OCI-LY3 (cell line): Measurements from ENCODE around the gene ARL6IP4.

Source experiments
- H2AFZ ChIP-seq: fragments of 200-600, 300-600 bp; shearing (Covaris generic); 2 replicates; pipeline ENCODE4 v1.6.0; 2014; ENCODE audit warnings: antibody characterized with exemption, low read depth, low read length
- H3K27ac ChIP-seq: fragments of 200-600, 300-600 bp; sonication (generic); 2 replicates; pipeline ENCODE4 v1.5.1; 2014; ENCODE audit warnings: mild to moderate bottlenecking, low read length, moderate library complexity, mixed read lengths
- H3K27me3 ChIP-seq: fragments of 200-600, 300-600 bp; sonication (generic); 2 replicates; pipeline ENCODE4 v1.6.1; 2014; ENCODE audit warnings: low read depth, low read length, mixed read lengths
- H3K36me3 ChIP-seq: fragments of 200-600, 300-600 bp; sonication (generic); replicated peaks from 2 replicates; pipeline ENCODE3; 2014; ENCODE audit warnings: low read depth, low read length, mixed read lengths
- H3K4me1 ChIP-seq: fragments of 300-600, 200-600 bp; sonication (generic); 2 replicates; pipeline ENCODE4 v1.6.1; 2014; ENCODE audit warnings: low read length, mixed read lengths
- H3K4me2 ChIP-seq: fragments of 200-600, 300-600 bp; sonication (generic); 2 replicates; pipeline ENCODE4 v1.6.1; 2014; ENCODE audit warnings: low read length, mixed read lengths
- H3K4me3 ChIP-seq: fragments of 300-600, 200-600 bp; sonication (generic); 2 replicates; pipeline ENCODE4 v1.5.1; 2014; ENCODE audit warnings: antibody characterized with exemption, mild to moderate bottlenecking, low read length, moderate library complexity
- H3K79me2 ChIP-seq: fragments of 300-600, 200-600 bp; shearing (Covaris generic); 2 replicates; pipeline ENCODE4 v1.6.1; 2014; ENCODE audit warnings: mild to moderate bottlenecking, low read length, mixed read lengths
- H3K9ac ChIP-seq: fragments of 300-600, 200-600 bp; shearing (Covaris generic); 2 replicates; pipeline ENCODE4 v1.6.0; 2014; ENCODE audit warnings: mild to moderate bottlenecking, low read length, moderate library complexity
- H3K9me3 ChIP-seq: fragments of 200-600, 300-600 bp; shearing (Covaris generic); 2 replicates; pipeline ENCODE4 v1.6.1; 2014; ENCODE audit warnings: low read length, mixed read lengths; ENCODE audit not compliant: insufficient read depth
- H4K20me1 ChIP-seq: fragments of 200-600, 300-600 bp; sonication (generic); 2 replicates; pipeline ENCODE4 v1.6.1; 2016; ENCODE audit warnings: low read length, mixed read lengths; ENCODE audit not compliant: insufficient read depth
- CTCF ChIP-seq: fragments of 200-600, 300-600 bp; sonication (generic); IDR thresholded peaks from 2 replicates; pipeline ENCODE4 v1.5.1; 2014; ENCODE audit warnings: antibody characterized with exemption, low read length, low read depth
- EZH2phosphoT487 ChIP-seq: fragments of 200-600 bp; shearing (Covaris generic); IDR thresholded peaks from 2 replicates; pipeline ENCODE4 v1.6.1; 2018; ENCODE audit warnings: antibody characterized with exemption, mixed run types, low read depth

Gene ARL6IP4

DNA sequence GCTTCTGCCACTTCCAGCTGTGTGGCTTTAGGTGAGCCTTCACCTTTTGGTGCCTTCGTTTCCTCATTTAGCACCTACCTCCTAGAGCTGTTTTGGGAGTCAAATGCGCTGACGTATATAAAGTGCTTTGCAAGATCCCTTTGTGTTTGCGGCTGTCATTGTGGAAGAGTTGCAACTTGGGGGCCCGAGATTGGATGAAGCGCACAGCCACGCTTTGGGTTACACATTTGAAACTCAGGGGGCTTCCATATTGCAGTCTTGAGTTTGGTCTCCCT lies 636 bp upstream of the ARL6IP4 start:
- peak overlapping the region; percentile 53 for H3K27ac ChIP-seq
- peak overlapping the region; percentile 86 for H3K4me2 ChIP-seq
- no peak for TF ChIP-seq EZH2phosphoT487
- no peak for TF ChIP-seq CTCF
- peaks cover 21% of the 10 kb centered on the region for H4K20me1 ChIP-seq
- peak overlapping the region; percentile 83 for H2AFZ ChIP-seq
- peak overlapping the region; percentile 96 for H3K4me3 ChIP-seq
- H3K4me1 ChIP-seq, result peaks cover 25% of the 10 kb centered on the region
- no peaks in the 10 kb centered on the region for H3K9me3 ChIP-seq
- H3K79me2 ChIP-seq, result peaks cover 40% of the 10 kb centered on the region
- H3K27me3 ChIP-seq, result no peaks in the 10 kb centered on the region
- peak overlapping the region; percentile 89 for H3K9ac ChIP-seq
- peaks cover 15% of the 10 kb centered on the region for H3K36me3 ChIP-seq

GRCh38 chr12:122981036-122981471 lies 573 bp downstream of the ARL6IP4 start:
- Histone ChIP-seq H3K79me2 (peaks cover 30% of the 10 kb centered on the region), H3K9ac (peak overlapping the region; percentile 89), H3K9me3 (no peaks in the 10 kb centered on the region), H3K27me3 (no peaks in the 10 kb centered on the region), H3K27ac (peak overlapping the region; percentile 53), H3K4me1 (peaks cover 21% of the 10 kb centered on the region), H2AFZ (peak overlapping the region; percentile 11; the same call in 1 of the 2 replicates), H4K20me1 (peaks cover 21% of the 10 kb centered on the region), H3K36me3 (peaks cover 15% of the 10 kb centered on the region), H3K4me2 (peak overlapping the region; percentile 94), H3K4me3 (peak overlapping the region; percentile 96)
- TF ChIP-seq EZH2phosphoT487 (no peak), CTCF (peak; percentile 18; the same call in 1 of the 2 replicates)

DNA sequence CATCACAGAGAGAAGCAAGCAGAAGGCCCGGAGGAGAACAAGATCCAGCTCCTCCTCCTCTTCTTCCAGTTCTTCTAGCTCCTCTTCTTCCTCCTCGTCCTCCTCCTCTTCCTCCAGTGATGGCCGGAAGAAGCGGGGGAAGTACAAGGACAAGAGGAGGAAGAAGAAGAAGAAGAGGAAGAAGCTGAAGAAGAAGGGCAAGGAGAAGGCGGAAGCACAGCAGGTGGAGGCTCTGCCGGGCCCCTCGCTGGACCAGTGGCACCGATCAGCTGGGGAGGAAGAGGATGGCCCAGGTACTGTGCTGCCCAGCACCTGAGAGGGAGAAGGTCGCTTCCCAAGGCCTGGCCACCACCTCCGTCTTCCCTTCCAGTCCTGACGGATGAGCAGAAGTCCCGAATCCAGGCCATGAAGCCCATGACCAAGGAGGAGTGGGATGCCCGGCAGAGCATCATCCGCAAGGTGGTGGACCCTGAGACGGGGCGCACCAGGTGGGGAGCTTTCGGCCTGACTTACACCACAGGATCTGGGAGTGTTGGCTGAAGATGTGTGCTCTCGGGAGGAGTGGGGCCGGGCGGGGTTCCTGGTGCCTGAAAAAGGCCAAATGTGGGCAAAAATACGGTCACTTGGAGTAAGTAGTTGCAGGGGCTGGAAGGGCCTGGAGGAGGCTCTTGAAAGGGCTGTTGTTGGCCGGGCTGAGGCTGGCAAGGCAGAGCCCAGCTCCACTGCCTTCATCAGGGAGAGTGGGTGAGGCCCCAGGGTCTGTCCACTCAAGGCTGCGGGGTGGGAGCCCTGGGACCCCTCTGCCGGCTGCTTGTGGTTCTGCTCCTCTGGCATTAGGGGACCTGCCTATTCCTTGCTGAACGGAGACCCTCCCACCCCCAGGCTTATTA lies 1.4 kb downstream of the ARL6IP4 start:
- Histone ChIP-seq H3K4me1 (peaks cover 18% of the 10 kb centered on the region), H3K9ac (peak overlapping the region; percentile 89), H3K79me2 (peaks cover 26% of the 10 kb centered on the region), H3K27ac (no peak overlapping the region; the same call in 1 of the 2 replicates), H3K36me3 (peaks cover 15% of the 10 kb centered on the region), H4K20me1 (peaks cover 21% of the 10 kb centered on the region), H2AFZ (no peak overlapping the region), H3K4me2 (peak overlapping the region; percentile 94), H3K4me3 (peak overlapping the region; percentile 96), H3K27me3 (no peaks in the 10 kb centered on the region), H3K9me3 (no peaks in the 10 kb centered on the region)
- TF ChIP-seq CTCF, result no peak
- TF ChIP-seq EZH2phosphoT487, result no peak

DNA sequence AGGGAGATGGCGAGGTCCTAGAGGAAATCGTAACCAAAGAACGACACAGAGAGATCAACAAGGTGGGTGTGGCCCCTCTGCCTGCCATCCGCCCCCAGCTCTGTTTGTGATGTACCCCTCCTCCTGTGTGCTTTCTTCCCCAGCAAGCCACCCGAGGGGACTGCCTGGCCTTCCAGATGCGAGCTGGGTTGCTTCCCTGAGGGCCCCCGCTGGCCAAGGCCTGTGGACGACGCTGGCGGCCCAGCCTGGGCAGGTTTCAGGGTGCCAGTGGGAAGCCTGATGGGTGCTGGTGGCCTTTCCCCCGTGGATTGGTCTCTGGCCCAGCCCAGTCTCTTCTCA lies 2.0 kb downstream of the ARL6IP4 start:
- Histone ChIP-seq H4K20me1 (peaks cover 21% of the 10 kb centered on the region), H3K27ac (no peak overlapping the region), H2AFZ (no peak overlapping the region), H3K4me1 (peaks cover 18% of the 10 kb centered on the region), H3K9me3 (no peaks in the 10 kb centered on the region), H3K79me2 (peaks cover 26% of the 10 kb centered on the region), H3K4me3 (no peak overlapping the region), H3K27me3 (no peaks in the 10 kb centered on the region), H3K4me2 (no peak overlapping the region), H3K36me3 (peaks cover 15% of the 10 kb centered on the region), H3K9ac (no peak overlapping the region)
- TF ChIP-seq CTCF, result no peak
- no peak for TF ChIP-seq EZH2phosphoT487
